IPS-18c (cell line): Measurements from ENCODE around the gene ALDH1L2.

ENCODE experiments used
- H3K4me3 ChIP-seq: 2 replicates; pipeline ENCODE4 v1.7.0; 2013; ENCODE audit warnings: low read depth, mild to moderate bottlenecking, low read length, moderate library complexity; ENCODE audit not compliant: insufficient read depth
- H3K9me3 ChIP-seq: one replicate; pipeline ENCODE4 v1.6.1; 2013; ENCODE audit warnings: mild to moderate bottlenecking, low read length, moderate library complexity; ENCODE audit not compliant: control insufficient read depth, insufficient read depth

ALDH1L2 gene

DNA sequence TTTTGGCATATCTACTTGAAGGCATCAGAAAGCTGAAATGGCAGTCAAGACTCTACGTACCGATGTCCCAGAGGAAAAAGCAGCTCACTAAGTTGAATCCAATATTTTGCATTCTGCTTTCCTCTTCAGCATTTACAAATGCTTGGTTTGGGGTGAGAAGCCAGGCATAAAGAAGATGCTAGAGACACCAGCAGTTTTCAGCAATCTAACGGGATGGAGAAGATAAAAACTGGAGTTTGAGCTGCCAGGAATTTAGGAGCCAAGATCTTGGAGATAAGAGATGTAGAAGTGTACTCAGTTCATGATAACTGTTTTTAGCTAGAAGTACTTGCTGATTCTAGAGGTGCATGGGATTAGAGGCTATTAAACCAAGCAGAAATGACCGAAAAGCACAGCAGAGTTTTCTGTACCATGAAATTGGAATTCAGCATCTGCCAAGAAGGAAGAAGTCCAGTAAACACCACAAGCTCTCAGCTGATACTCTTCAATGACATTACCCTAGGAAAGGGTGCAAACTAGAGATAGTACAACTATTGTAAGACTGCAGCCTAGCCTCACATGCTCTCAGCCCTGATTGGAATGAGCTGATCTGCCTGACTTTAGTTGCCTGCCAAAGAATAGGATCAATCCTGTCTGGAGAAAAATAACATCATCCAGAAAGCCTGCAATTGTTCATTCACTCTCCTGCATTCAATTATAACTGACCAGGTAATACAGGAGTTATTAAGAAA, 7.4 kb upstream of the ALDH1L2 start:
- no peaks in the 10 kb centered on the region for H3K9me3 ChIP-seq
- H3K4me3 ChIP-seq = peak overlapping the region; percentile 11; the same call in 1 of the 2 replicates

DNA sequence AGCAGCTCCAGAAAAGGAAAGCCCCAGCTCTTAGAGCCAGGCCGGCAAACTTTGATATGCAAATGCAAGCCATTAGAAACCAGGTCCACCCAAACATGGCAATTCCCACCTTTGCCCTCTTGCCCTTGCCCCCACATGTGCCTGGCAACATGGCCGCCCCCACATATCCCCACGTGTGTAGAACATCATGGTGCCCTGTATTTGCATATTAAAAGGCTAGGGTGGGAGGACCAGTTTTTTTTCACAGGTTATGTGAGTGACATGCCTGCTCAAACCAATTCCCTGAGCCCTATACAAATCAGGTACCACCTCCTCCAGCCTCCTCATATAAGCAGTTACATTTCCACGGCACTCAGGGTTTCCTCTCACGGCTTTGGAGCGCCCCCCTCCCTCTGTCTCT, 6.1 kb upstream of the ALDH1L2 start:
- Histone ChIP-seq H3K9me3 (no peaks in the 10 kb centered on the region), H3K4me3 (no peak overlapping the region)

DNA sequence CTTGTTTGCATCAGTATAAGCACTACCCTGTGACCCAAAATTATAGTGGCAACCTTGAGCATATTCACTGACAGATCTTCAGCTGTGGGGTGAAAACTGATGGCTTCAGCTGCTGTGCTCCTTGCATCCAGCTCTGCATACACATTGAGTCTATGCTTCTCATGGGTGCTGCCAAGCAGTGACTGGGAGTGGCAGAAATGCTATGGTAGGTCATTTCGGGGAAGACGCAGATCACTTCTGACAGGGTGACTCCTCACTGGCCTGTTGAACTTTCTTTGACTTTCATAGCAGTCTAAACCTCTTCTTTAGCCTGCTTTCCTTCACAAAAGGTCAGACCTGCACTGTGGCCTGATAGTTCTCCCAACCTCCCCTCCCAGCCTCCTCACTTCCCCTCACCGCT, 5.6 kb upstream of the ALDH1L2 start:
- H3K9me3 ChIP-seq = no peaks in the 10 kb centered on the region
- H3K4me3 ChIP-seq = no peak overlapping the region

DNA sequence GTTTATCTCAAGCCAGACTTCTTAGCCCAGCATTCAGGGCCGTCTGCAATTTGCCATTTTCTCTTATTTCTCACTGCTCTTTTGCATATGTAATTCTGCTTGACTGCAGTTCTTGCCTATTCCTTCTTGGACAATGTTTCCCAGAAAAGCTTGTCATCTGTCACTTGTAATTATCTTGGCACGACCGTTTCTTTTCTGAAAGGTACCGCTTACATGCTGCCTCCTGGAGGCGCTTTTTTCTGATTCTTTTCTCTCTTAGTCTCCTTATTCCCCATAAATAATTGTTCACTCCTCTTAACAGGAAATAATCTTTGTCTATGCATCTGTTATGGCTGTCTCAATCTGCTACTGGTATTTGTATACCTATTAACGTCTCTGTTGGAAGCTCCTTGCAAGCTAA, 1.2 kb upstream of the ALDH1L2 start:
- H3K9me3 ChIP-seq = no peaks in the 10 kb centered on the region
- no peak overlapping the region for H3K4me3 ChIP-seq

DNA sequence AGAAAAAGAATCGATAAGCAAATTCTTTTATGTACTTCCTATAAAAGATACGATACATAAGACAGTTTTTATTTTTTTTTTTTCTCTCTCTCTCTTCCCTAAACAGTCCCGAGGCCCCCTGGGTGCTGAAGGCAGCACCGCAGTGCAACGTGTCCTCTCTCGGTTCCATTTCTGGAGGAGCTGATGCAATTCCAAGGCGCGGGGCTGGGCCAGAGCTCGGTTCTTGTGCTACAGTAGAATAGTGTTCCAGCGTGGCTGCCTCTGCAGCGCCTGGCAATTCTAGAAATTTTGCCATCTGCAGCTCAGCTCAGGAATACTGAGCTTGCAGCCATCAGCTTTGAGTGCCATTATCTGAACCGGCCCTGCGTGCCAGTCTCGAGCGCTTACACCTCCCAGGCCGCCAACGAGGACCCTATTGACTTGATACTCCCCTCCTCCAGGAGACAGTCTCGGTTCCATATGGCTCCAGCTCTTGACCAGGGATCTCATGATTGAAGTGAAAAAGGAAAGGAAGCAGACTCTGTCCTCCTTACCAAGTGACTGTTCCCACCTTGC, 630 bp downstream of the ALDH1L2 start:
- H3K9me3 ChIP-seq = no peaks in the 10 kb centered on the region
- H3K4me3 ChIP-seq = peak overlapping the region; percentile 57

DNA sequence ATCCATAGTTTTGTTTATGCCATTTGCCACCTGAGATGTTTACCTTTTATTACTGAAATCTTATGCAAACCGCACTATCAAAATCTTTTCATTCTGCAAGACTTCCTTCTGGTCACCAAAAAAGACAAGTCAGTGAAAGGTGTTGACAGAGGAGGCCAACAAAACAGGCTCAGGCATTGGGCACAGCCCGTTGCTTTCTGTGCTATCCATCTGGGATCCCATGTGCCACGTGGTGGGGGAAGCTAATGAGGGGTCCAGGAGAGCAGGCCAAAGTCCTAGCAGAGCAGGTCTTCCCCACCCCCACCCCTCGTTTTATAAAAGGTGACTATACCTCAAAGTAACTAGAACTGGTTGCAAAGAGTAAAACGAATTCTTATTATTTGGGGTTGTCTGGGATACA, 1.2 kb downstream of the ALDH1L2 start:
- H3K4me3 ChIP-seq = no peak overlapping the region
- H3K9me3 ChIP-seq = no peaks in the 10 kb centered on the region

DNA sequence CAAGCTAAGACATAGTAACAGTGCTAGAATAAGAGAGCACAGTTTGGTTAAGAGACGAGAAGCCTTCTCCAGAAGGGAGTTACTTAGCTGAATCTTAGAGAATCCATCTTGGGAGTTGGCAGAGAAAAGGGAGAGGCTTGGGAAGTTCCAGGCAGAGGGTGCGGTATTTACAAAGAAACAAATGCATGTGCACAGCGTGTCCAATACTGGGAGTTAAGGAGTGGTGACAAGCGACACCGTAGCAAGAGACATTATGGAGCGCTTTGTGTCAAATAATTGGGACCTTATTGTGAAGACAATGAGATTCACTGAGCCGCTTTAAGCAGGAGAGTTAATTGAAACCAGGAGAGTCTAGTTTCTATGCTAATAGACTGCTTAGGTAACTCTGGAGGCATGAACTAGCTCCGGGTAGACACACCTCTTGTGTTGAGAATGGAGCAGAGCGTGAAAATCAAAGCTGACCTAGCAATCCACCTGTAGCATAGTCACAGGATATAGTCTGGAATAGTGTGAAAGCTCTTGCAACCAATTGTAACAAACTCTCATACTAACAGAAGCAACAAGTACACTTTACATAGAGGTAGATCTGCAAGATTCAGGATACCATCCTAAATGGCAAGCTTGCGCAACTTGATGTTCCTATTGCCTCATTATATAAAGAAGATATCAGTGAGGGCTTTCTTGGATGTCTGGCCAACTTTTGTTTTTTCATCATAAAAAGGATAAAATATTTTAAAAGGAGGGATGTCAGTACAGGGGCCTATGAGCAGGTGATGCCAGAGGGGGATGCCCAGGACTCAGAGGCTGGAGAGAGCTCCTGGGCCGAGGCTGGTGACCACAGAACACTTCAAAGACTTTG, 5.3 kb downstream of the ALDH1L2 start:
- Histone ChIP-seq H3K9me3 (no peaks in the 10 kb centered on the region), H3K4me3 (no peak overlapping the region)

DNA sequence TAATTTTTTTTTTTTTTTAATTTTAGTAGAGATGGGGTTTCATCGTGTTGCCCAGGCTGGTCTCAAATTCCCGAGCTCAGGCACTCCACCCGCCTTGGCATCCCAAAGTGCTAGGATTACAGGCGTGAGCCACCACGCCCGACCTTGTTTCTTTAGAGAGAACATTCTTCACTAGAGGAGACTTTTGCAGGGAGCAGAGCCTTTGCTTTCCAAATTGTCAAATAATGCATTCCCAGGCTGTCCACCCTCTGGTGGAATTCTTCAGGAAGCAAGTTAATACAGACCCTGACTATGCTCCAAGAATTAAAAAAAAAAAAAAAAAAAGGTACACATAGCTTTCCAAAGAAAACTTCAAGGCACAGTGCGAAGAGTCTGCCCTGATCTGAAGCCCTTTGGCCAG, 6.8 kb downstream of the ALDH1L2 start:
- no peak overlapping the region for H3K4me3 ChIP-seq
- H3K9me3 ChIP-seq = no peaks in the 10 kb centered on the region

DNA sequence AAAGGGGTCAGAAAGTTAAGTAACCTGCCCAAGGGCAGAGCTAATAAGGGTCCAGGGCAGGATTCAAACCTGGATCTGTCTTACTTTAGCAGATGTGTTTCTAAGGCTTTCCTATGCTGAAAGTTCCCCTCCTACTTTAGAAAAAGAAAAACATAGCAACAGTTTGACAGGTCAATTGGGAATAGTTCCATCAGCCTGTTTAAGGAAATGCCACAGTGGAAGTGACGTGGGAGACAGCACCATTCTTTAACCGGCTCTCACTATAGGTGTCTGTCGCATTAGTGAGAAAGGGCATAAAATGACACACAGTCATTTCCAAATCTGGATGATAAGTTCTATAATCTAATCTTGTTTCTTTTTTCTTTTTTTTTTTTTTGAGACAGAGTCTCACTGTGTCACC, 7.3 kb downstream of the ALDH1L2 start:
- no peak overlapping the region for H3K4me3 ChIP-seq
- no peaks in the 10 kb centered on the region for H3K9me3 ChIP-seq

DNA sequence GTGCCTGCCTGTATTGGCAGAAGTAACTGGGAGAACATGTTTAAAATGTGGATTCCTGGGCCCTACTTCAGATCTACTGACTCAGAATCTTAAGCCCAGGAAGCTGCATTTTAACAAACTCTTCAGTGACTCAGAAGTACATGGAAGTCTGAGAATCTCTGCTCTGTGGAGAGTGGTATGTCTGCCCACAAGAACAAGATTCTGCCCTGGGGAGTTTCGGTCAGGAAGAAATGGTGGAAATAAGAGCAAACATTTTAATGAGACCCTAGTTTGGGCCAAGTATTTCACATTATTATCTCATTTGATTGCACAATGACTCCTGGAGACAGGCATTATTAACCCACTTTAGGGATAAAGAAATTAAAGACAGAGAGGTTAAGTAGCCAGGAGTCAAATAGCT, 8.2 kb downstream of the ALDH1L2 start:
- H3K4me3 ChIP-seq = no peak overlapping the region
- no peaks in the 10 kb centered on the region for H3K9me3 ChIP-seq

DNA sequence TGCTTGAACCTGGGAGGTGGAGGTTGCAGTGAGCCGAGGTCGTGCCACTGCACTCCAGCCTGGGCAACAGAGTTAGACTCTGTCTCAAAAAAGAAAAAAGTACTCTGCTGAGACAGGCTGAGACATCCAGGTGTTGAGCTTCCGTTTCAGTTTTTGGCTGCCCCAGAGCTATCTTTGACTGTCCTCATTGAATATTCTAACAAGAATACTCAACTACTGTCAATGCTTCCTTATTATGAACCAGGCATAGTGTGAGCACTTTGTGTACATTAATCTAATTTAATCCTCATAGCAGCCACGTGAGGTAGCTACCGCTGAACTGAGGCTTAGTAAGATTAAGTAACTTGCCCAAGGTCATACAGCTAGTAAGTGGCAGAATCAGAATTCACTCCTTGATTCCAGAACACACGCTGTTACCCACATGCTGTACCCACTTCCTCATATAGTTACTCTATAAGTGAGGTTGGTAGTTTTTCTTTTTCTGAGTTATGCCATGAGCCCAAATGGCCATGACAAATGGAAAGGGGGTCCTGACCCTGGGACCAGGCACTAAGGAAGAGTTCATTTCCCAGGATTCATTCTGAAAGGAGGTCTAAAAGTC, 11.3 kb downstream of the ALDH1L2 start:
- H3K4me3 ChIP-seq = no peak overlapping the region
- H3K9me3 ChIP-seq = no peaks in the 10 kb centered on the region

DNA sequence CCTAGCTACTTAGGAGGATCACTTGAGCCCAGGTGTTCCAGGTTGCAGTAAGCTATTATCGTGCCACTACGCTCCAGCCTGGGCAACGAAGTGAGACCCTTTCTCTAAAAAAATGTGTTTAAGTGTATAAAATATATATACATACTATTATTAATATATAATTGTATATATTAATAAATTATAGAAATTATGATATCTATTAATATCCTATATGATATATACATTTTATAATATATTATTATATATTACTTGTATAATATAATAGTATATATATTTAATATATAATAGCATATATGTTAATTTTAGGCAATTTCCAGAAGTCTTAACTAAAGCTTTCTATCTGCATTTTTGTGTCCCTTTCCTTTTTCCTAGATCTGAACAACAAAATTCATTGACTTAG, 12.3 kb downstream of the ALDH1L2 start:
- Histone ChIP-seq H3K9me3 (no peaks in the 10 kb centered on the region), H3K4me3 (no peak overlapping the region)

DNA sequence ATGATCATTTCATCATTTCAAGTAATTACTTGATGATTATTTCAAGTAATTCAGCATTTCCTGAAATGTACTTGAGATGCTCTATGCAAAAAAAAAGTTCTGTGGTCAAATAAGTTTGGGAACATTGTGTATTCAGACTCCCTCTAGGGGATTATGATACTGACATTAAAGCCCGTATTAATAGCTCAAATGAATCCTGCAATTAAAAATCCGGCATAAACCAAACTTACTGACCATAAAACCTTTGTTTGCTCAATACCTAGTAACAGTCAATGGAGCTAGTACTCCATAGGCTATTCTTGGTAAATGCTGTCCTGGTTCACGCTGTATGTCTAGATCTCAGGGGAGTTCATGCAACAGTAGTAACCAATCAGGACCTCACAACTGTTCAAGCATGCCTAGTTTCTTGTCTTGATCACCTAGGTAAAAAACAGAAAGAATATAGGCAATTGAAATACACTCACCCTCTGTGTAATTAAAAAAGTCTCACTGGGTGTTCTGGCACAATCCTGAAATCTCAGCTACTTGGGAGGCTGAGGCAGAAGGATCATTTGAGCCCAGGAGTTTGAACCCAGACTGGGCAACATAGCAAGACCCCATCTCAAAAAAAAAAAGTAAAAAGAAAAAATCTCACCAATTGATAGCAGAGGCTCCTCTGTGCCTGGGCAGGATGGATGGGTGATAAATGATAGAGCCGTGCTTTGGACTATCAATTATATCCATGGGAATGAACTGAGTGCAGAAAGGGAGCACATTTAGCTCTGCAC, 14.1 kb downstream of the ALDH1L2 start:
- Histone ChIP-seq H3K4me3 (no peak overlapping the region), H3K9me3 (no peaks in the 10 kb centered on the region)

DNA sequence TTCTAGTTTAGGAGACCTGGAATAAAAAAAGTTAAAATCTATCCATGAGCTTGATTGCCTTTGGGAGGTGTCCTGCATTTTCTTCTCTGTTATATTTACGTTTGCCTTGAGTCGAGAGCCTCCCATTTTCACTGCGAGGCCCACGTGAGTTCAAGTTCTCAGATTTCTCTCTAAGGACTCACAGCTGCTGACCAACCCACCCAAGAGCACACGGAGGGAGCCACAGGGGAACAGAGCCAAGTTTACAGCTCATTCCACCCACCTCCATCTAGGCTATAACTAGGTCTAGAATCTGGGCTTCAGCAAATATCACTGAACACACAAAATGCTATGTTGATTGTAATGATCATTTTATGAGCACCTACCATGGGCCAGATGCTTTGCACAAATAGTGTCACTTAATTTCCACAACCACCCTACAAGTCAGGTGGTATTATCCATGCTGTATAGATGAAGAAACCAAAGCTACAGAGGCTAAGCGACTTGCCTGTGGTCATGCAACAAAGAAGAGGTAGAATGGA, 16.7 kb downstream of the ALDH1L2 start:
- H3K9me3 ChIP-seq = no peaks in the 10 kb centered on the region

DNA sequence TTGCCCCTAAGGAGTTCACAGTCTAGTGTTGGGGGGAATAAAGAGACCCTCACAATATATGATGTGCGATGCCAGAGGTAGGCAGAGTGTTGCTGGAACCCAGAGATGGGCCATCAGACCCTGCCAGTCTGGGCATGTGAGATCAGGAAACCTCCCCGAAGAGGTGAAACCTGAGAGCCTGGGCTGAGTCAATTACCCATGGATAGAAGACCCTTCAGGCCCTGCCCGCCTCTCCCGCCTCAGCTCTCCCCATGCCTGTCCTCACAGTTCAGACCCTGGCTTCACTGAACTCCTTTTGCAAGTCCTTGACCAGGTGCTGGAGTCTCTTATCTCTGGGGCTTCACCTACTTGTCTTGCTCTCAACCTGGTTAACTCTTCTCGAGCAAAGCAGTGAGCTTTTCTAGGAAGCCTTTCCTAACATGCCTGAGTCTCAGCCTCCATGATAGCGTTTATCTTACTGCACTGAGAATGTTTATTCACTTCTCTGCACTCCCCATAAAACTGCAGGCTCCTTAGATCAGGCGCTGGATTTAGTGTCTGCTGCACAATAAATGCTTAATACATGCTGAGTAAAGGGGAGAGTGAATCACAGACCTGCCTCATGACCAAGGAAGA, 19.6 kb downstream of the ALDH1L2 start:
- Histone ChIP-seq H3K4me3 (no peak overlapping the region), H3K9me3 (no peaks in the 10 kb centered on the region)

More for the DNA sequence above, 16.7 kb downstream of the ALDH1L2 start:
- no peak overlapping the region for H3K4me3 ChIP-seq

DNA sequence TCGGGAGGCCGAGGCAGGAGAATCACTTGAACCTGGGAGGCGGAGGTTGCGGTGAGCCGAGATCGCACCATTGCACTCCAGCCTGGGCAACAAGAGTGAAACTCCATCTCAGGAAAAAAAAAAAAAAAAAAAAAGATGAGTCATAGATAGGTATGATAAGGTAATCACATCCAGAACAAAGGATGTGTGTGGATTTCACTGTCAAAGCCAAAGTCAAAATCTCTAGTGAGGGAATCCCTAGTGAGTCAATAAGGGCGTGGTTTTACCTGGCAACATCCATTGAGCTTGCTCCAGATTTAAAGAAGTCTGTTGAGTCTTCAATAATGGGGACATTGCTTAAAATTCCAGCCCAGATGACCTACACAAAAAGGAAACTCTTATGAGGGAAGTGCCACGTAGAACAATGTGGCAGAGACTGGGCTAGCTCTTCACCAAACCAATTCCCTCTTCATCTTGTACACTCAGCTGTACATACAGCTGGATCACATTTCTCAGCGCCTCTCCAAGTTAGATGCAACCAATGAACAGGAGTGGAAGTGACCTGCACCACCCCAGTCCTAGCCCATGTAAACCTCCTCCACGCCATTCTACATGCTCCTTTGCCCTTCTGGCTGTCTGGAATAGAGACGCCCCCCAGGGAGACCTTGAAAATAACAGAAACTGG, 23.4 kb downstream of the ALDH1L2 start:
- Histone ChIP-seq H3K9me3 (no peaks in the 10 kb centered on the region), H3K4me3 (no peak overlapping the region)
